Mammary epithelial cell (primary cell): ENCODE data around the gene TLE3.

Experiments used
- EZH2 ChIP-seq: IDR thresholded peaks from 2 replicates; pipeline ENCODE4 v1.6.1; 2012; ENCODE audit warnings: low read length, inconsistent platforms, borderline replicate concordance
- TF ChIP-seq, protein P1 (sequence below), 2 donors: IDR thresholded peaks in 1 of 2; conservative IDR thresholded peaks in 1 of 2; 2 replicates each; pipeline ENCODE4 v1.5.1; 2011 to 2012; ENCODE audit warnings: inconsistent platforms in 2 of 2, low read length in 2 of 2, mild to moderate bottlenecking in 2 of 2, control low read depth in 1 of 2, low read depth in 1 of 2; ENCODE audit not compliant: insufficient read depth in 1 of 2; ENCODE audit errors: extremely low read depth in 1 of 2

DNA sequence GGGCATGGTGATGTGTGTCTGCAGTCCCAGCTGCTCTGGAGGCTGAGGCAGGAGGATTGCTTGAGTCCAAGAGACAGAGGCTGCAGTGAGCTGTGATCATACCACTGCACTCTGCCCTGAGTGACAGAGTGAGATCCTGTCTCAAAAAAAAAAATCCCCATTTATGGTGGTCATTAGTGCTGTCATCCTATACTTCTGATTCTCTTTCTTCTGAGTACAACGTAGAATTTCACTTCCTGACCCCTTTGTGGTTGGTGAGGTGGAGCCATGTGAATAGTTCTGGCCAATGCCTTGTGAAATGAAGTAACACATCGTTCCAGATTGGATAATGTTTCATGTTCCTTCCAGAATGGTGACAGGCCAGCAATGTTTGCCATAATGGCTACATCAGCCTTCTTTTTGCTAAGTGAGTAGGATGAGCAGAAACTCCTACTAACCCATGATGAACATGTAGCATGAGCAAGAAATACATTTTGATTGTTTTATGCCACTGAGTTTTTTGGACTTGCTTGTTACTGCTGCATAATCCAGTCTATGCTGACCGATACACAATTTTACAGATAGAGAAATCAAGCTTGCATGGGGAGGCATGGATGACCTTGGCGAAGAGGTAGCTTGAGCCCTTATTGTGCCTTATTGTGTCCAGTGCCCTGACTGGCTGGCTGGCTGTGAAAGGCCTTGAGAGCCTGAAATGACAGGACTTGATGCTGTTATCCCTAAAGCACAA, 30.9 kb upstream of the TLE3 start:
- TF ChIP-seq, protein P1, sequence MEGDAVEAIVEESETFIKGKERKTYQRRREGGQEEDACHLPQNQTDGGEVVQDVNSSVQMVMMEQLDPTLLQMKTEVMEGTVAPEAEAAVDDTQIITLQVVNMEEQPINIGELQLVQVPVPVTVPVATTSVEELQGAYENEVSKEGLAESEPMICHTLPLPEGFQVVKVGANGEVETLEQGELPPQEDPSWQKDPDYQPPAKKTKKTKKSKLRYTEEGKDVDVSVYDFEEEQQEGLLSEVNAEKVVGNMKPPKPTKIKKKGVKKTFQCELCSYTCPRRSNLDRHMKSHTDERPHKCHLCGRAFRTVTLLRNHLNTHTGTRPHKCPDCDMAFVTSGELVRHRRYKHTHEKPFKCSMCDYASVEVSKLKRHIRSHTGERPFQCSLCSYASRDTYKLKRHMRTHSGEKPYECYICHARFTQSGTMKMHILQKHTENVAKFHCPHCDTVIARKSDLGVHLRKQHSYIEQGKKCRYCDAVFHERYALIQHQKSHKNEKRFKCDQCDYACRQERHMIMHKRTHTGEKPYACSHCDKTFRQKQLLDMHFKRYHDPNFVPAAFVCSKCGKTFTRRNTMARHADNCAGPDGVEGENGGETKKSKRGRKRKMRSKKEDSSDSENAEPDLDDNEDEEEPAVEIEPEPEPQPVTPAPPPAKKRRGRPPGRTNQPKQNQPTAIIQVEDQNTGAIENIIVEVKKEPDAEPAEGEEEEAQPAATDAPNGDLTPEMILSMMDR (conservative IDR thresholded peaks at IDR 0.05 in 1 of 2, IDR thresholded peaks at IDR 0.05 in 1 of 2; ENCODE audit: extremely low read depth in 1 of 2, insufficient read depth in 1 of 2, low read depth in 1 of 2, low read length in 2 of 2): no peak
- no peak for TF ChIP-seq EZH2
